Testis (tissue), 3 donors: ENCODE measurements around the gene ALS2CL. TPM values are rescaled to one million over a fixed set of nuclear protein-coding genes. Genes with fewer than 3 reads are reported as not detected.

ENCODE experiments used
- DNase-seq: peaks from one replicate; pipeline ENCODE4 v3.0.0-alpha.2; 2019
- H3K27ac ChIP-seq, 2 donors: fragments of 200-600 bp; sonication (generic); one replicate each; pipeline ENCODE4 v1.5.1; 2019
- H3K27me3 ChIP-seq: fragments of 200-600 bp; sonication (generic); one replicate; pipeline ENCODE4 v1.5.1; 2019
- H3K36me3 ChIP-seq: fragments of 200-600 bp; sonication (generic); one replicate; pipeline ENCODE4 v1.5.1; 2017; ENCODE audit warnings: low read depth; ENCODE audit errors: missing control alignments
- H3K4me1 ChIP-seq: fragments of 200-600 bp; sonication (generic); one replicate; pipeline ENCODE4 v1.5.1; 2019
- H3K4me3 ChIP-seq, 2 donors: fragments of 200-600 bp; sonication (generic); one replicate each; pipeline ENCODE4 v1.5.1; 2017 to 2019
- H3K9me3 ChIP-seq: fragments of 200-600 bp; sonication (generic); one replicate; pipeline ENCODE4 v1.5.1; 2017
- POLR2A ChIP-seq: fragments of 450-650 bp; IDR thresholded peaks from one replicate; pipeline ENCODE4 v1.6.1; 2017; ENCODE audit warnings: antibody characterized with exemption, mild to moderate bottlenecking, moderate library complexity
- WGBS, 2 donors: methylation state at CpG; one replicate each; pipeline ENCODE4 v1.1.5; 2018; 5-methylcytosine and 5-hydroxymethylcytosine counted together
- intact Hi-C: fragments of 100-400 bp; cut with DNase I; formaldehyde crosslinking; loops from one replicate; pipeline ENCODE4 v1.15.1; 2023; ENCODE audit warnings: low total_unique reads
- polyA plus RNA-seq: library from polyadenylated mRNA; stranded (reverse); fragments of 350-450 nt; fragmentation: Illumina TruSeq; extraction: RNeasy Lipid Tissue Mini Kit (QIAGEN cat#74804); gene quantifications from one replicate; pipeline ENCODE4 v1.2.3, GENCODE V29; 2014; ENCODE audit warnings: low read depth, low replicate concordance; ENCODE audit not compliant: insufficient read depth
- total RNA-seq, 2 donors: library from RNA; depleted of rRNA; stranded (reverse); fragments of >200 nt; gene quantifications; one replicate each; pipeline ENCODE4 v1.2.3, GENCODE V29; 2016
- TF ChIP-seq, protein P1 (sequence below), 3 experiments: fragments of 450-650 bp in 2 of 3; fragments of 200-600 bp in 1 of 3; sonication (generic) in 1 of 3; IDR thresholded peaks; one replicate each; pipeline ENCODE4 v1.5.1; 2016 to 2019; ENCODE audit warnings: antibody characterized with exemption in 3 of 3, mild to moderate bottlenecking in 2 of 3, moderate library complexity in 1 of 3

ALS2CL gene
- total and polyA plus RNA-seq, 3 donors from 2014 or later = 4.4 to 11.2 (median 5.4) TPM

DNA sequence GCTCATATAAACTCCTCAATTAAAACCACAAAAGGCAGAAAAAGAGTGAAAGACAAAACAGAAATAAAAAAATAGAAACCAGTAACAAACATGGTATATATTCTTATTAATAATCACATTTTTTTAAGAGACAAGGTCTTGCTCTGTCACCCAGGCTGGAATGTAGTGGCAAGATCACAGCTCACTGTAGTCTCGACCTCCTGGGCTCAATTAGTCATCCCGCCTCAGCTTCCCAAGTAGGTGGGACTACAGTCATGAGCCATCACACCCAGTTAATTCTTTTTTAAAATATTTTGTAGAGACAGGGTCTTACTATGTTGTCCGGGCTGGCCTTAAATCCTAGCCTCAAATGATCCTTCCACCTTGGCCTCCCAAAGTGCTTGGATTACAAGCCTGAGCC is 44.0 kb downstream of the ALS2CL start:
- intact Hi-C loops = no loop called here
- H3K27me3 ChIP-seq = no peaks in the 10 kb centered on the region
- no peak overlapping the region for H3K4me3 ChIP-seq
- WGBS, 2 donors = 81 to 89% methylated on average over 3 of the region's 3 CpGs
- no peaks in the 10 kb centered on the region for H3K9me3 ChIP-seq
- no peak overlapping the region for H3K27ac ChIP-seq
- TF ChIP-seq POLR2A = no peak
- TF ChIP-seq, protein P1, sequence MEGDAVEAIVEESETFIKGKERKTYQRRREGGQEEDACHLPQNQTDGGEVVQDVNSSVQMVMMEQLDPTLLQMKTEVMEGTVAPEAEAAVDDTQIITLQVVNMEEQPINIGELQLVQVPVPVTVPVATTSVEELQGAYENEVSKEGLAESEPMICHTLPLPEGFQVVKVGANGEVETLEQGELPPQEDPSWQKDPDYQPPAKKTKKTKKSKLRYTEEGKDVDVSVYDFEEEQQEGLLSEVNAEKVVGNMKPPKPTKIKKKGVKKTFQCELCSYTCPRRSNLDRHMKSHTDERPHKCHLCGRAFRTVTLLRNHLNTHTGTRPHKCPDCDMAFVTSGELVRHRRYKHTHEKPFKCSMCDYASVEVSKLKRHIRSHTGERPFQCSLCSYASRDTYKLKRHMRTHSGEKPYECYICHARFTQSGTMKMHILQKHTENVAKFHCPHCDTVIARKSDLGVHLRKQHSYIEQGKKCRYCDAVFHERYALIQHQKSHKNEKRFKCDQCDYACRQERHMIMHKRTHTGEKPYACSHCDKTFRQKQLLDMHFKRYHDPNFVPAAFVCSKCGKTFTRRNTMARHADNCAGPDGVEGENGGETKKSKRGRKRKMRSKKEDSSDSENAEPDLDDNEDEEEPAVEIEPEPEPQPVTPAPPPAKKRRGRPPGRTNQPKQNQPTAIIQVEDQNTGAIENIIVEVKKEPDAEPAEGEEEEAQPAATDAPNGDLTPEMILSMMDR (IDR thresholded peaks at IDR 0.05) = no peak
- no peaks in the 10 kb centered on the region for H3K36me3 ChIP-seq
- no peaks in the 10 kb centered on the region for H3K4me1 ChIP-seq
- no peak for DNase-seq

DNA sequence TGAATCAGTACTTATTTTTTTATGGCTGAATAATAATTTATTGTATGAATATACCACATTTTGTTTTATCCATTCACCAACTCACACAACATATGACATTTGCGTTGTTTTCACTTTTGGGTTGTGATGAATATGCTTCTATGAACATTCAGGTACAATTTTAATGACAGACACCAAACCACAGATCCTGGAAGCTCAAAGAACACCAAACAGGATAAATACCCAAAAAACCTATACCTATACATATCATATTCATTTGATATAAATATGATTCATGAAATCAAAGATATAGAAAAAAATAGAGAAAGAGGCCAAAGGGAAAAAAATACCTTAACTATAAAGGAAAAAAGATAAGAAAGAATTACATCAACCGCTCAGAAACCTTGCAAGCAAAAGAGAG is 45.4 kb downstream of the ALS2CL start:
- intact Hi-C loops = no loop called here
- 46 to 94% methylated on average over 2 of the region's 2 CpGs for WGBS, 2 donors
- no peak for DNase-seq

DNA sequence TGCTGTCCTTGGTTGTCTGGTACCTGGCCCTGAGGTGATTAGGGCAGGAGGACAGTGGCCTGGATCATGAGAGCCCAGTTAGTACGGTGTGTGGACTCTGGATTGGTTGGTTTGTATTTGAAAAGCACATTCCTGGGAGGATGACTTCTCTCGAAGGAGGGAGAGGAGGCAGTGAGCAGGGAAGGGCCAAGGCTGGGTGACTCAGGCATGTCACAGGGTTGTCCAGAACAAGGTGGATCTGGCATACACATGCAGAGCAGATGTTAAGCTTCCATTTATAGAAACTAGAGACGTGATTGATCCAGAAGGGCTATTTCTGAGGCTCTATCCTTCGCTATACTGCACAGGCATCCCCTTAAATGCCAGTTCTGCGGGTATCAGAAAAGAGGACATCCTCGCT is 46.8 kb downstream of the ALS2CL start:
- Histone ChIP-seq H3K27ac (no peak overlapping the region), H3K27me3 (no peaks in the 10 kb centered on the region), H3K4me3 (no peak overlapping the region), H3K36me3 (no peaks in the 10 kb centered on the region), H3K9me3 (no peaks in the 10 kb centered on the region), H3K4me1 (no peaks in the 10 kb centered on the region)
- no peak for TF ChIP-seq POLR2A
- TF ChIP-seq, protein P1 (IDR thresholded peaks at IDR 0.05) = no peak
- WGBS, 2 donors = 57 to 60% methylated on average over 6 of the region's 6 CpGs
- no peak for DNase-seq
- intact Hi-C loops = no loop called here

More for the DNA sequence above, 45.4 kb downstream of the ALS2CL start:
- Histone ChIP-seq H3K36me3 (no peaks in the 10 kb centered on the region), H3K27ac (no peak overlapping the region), H3K4me3 (no peak overlapping the region), H3K4me1 (no peaks in the 10 kb centered on the region), H3K27me3 (no peaks in the 10 kb centered on the region), H3K9me3 (no peaks in the 10 kb centered on the region)
- TF ChIP-seq POLR2A = no peak
- TF ChIP-seq, protein P1 (IDR thresholded peaks at IDR 0.05) = no peak

DNA sequence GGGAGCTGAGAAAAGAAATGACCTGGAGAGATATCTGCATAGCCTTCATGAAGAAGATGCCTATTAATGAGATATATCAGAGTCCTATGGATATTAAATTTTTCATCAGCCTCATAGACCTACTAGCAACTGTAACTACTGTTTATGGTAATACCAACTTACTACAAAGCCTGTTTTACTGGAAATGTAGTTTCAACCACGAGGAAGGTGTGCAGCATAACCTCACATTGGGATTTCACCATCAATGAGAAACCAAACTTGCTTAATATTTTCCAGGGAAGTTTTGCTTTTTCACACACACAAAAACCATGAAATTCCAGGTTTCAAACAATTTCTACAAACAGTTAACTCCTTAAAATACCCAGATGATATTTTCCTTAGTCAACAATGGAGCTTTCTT is 49.8 kb downstream of the ALS2CL start:
- Histone ChIP-seq H3K27ac (no peak overlapping the region), H3K27me3 (no peaks in the 10 kb centered on the region), H3K36me3 (no peaks in the 10 kb centered on the region), H3K4me3 (no peak overlapping the region), H3K9me3 (no peaks in the 10 kb centered on the region), H3K4me1 (no peaks in the 10 kb centered on the region)
- 81 to 100% methylated on average over 1 of the region's 1 CpG for WGBS, 2 donors
- no peak for TF ChIP-seq POLR2A
- TF ChIP-seq, protein P1 (IDR thresholded peaks at IDR 0.05) = no peak
- no peak for DNase-seq
- intact Hi-C loops = no loop called here

DNA sequence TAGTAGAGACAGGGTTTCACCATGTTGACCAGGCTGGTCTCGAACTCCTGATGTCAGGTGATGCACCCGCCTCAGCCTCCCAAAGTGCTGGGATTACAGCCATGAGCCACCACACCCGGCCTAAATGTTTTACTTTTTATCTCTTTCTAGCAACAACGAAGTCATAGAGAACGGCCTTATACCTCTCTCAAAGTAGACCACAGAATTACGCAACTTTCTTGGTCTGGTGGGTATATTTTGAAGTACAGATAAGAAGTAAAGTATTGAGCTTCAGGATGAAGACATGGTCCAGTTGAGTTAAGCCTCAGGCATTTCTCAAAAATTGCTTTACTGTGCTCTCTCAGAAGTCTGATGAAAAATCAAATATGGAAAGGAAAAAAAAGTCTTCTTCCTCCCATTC is 50.5 kb downstream of the ALS2CL start:
- Histone ChIP-seq H3K27me3 (no peaks in the 10 kb centered on the region), H3K9me3 (no peaks in the 10 kb centered on the region), H3K4me3 (no peak overlapping the region), H3K4me1 (no peaks in the 10 kb centered on the region), H3K36me3 (no peaks in the 10 kb centered on the region), H3K27ac (no peak overlapping the region)
- TF ChIP-seq, protein P1 (IDR thresholded peaks at IDR 0.05) = no peak
- TF ChIP-seq POLR2A = no peak
- WGBS, 2 donors = 82 to 88% methylated on average over 6 of the region's 6 CpGs
- intact Hi-C loops = no loop called here
- DNase-seq = no peak
